Motor neuron (in vitro differentiated cells): Measurements from ENCODE around the gene SPATS2L. TPM values are rescaled to one million over a fixed set of nuclear protein-coding genes. Genes with fewer than 3 reads are reported as not detected.

ENCODE experiments used
- ATAC-seq, 8 experiments: fragments of 200-7000 bp; cut with Tn5 transposase; replicated peaks in 6 of 8; 2 replicates each; pipeline ENCODE4 v1.8.0; 2021; ENCODE audit warnings: mild to moderate bottlenecking in 8 of 8, moderate library complexity in 8 of 8
- H3K27ac ChIP-seq, 2 donors: fragments of 250-450 bp; sonication (Bioruptor Pico); 2 replicates each; pipeline ENCODE4 v1.9.0; 2021; ENCODE audit warnings: antibody characterized with exemption in 2 of 2, mild to moderate bottlenecking in 2 of 2, moderate library complexity in 1 of 2
- H3K4me1 ChIP-seq, 2 donors: fragments of 250-450 bp; sonication (Bioruptor Pico); replicated peaks in 1 of 2; 2 replicates each; pipeline ENCODE4 v1.6.1; 2021; ENCODE audit warnings: antibody characterized with exemption in 2 of 2, mild to moderate bottlenecking in 2 of 2, moderate library complexity in 1 of 2
- H3K4me3 ChIP-seq, 5 donors: fragments of 250-450 bp; sonication (Bioruptor Pico); 2 replicates each; pipeline ENCODE4 v1.9.0; 2021; ENCODE audit warnings: antibody characterized with exemption in 5 of 5, mild to moderate bottlenecking in 5 of 5, moderate library complexity in 4 of 5
- WGBS, 10 experiments: fragments of 450-650 bp; shearing (Covaris generic); methylation state at CpG; one replicate each; pipeline ENCODE4 v1.0.0; 2022; 5-methylcytosine and 5-hydroxymethylcytosine counted together
- in situ Hi-C, 9 experiments: fragments of 400-800 bp; cut with MboI; loops; one replicate each; pipeline ENCODE4 v1.15.0; 2021; ENCODE audit warnings: low sequenced_read_pairs in 9 of 9, low pct_unique_long_range_greater_than_20kb in 2 of 9; ENCODE audit not compliant: unreplicated experiment in 9 of 9
- total RNA-seq, 8 experiments: library from RNA; unstranded; fragments of 300-600 nt; gene quantifications; 2 replicates each; pipeline versions ENCODE4 v1.2.3 to v1.2.4, GENCODE V29; 2022

SPATS2L gene
- total RNA-seq, 8 experiments from 2014 or later = 8.4 to 143 (median 21.9) TPM

DNA sequence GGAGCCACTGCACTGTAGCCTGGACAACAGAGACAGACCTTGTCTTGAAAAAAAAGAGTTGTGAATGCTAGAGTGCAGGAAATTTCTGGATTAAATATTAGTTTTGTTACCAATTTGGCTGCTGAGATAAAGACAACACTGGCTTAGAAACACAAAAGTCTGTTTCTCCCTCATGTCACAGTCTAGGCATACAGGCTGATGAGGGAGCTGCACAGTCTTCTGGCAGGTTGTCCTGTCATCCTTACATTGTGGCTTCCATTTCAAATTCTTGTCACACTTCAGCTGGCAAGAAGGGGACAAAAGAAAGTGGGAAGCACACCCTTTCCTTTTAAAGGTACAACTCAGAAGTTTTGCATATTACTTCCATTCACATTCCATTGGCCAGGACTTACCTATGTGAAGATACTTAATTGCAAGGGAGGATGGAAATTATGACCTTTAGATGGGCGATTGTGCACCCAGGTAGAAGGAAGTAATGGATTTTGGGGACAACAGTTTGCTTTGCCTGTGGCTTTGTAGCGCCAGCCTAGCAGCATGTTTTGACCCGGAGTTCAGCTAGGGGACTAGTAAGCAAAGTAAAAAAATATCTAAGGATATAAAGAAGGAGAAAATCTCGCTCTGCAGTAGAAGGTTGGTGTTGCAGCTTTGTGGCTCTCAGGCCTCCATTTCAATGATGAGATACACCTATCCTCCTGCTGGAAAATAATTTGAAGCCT lies 55.9 kb downstream of the SPATS2L start:
- Histone ChIP-seq H3K4me1 (peaks cover 2 to 14% of the 10 kb centered on the region in 2 donors), H3K27ac (no peak overlapping the region), H3K4me3 (no peak overlapping the region)
- 70 to 100% (median 98%) methylated on average over 1 to 4 of the region's 4 CpGs; no CpG with 5 or more reads in 2 of the 10 experiments for WGBS, 10 experiments
- in situ Hi-C loops = no loop called here
- ATAC-seq = no peak

DNA sequence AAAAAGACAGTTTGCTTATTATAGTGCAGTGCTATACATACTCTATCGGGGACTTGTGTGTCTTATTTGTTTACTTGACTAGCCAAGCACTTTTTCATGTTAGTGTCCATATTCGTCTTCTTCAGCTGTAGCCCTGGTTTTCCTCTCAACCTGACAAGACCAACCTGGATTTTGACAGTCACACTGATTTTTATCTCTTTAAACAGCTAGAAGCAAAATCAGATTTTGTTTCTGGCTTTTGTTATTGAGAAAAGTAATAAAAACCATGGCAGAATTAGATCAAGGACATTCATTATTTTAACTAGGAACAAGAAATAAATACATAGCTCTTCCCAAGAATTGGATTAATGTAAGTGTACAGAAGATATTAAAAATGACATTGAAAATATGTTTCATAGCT lies 56.8 kb downstream of the SPATS2L start:
- 78 to 100% (median 95%) methylated on average over 2 of the region's 2 CpGs for WGBS, 10 experiments
- ATAC-seq = no peak
- Histone ChIP-seq H3K27ac (no peak overlapping the region), H3K4me1 (peaks cover 2 to 14% of the 10 kb centered on the region in 2 donors), H3K4me3 (no peak overlapping the region)
- in situ Hi-C loops = no loop called here

DNA sequence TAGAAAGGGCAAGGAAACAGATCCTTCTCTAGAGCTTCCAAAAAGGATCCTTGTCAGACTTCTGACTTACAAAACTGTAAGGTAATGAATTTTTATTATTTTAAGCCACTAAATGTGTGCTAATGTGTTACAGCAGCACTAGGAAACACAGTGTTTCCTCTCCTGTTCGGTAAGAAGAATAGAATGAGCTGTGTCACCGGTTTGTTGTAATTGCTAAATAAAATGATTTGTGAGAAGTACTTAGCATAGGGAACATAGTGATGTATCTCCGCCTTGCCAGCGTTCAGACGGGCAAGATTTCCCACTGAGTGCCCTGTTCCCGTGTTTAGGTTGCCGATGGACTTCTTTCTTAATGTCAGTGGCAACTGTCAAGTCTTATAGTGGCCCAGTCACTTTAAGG lies 57.6 kb downstream of the SPATS2L start:
- Histone ChIP-seq H3K27ac (no peak overlapping the region), H3K4me1 (peaks cover 2 to 14% of the 10 kb centered on the region in 2 donors), H3K4me3 (no peak overlapping the region)
- in situ Hi-C loops = no loop called here
- 40 to 100% (median 91%) methylated on average over 1 to 7 of the region's 7 CpGs; no CpG with 5 or more reads in 3 of the 10 experiments for WGBS, 10 experiments
- no peak for ATAC-seq

DNA sequence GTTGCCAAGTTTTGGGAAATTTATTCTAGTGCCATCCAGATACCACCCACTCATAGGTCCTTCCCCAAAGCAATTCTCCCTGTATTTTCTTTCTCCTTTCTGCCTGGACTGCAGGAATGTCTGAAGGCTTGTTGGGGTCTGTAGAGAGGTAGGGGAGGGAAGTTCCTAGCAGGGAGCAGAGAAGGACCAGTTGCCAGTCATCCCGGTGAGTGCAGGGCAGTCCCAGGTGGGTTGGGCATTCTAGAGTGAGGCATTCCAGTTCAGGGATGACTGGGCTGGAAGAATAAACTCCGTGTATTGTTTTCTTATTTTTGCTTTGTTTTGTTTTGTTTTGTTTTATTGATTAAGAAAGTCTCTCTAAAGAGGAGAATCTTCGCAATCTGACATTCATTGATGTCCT lies 58.1 kb downstream of the SPATS2L start:
- Histone ChIP-seq H3K4me1 (peaks cover 2 to 14% of the 10 kb centered on the region in 2 donors), H3K27ac (no peak overlapping the region), H3K4me3 (no peak overlapping the region)
- WGBS, 10 experiments = 67 to 100% (median 80%) methylated on average over 1 to 3 of the region's 3 CpGs; no CpG with 5 or more reads in 2 of the 10 experiments
- in situ Hi-C loops = no loop called here
- no peak for ATAC-seq

DNA sequence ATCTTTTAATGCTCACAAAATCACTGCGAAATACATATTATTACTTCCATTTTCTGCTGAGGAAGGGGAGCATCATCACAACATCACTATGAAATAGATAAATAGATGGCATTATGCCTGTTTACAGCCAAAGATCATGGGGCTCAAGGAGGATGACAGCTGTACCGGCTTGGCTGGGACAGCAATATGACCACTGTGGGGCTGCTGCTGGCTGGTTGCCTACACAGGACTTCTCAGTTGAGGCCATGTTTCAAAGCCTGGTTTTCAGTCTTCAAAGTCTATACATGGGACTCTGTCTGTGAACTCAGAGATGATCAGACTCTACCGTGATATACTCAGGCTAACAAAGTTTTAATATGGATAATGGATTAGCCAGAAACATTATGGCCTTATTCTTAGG lies 58.7 kb downstream of the SPATS2L start:
- ATAC-seq = no peak
- 27 to 100% (median 83%) methylated on average over 1 to 2 of the region's 3 CpGs; no CpG with 5 or more reads in 3 of the 10 experiments for WGBS, 10 experiments
- peaks cover 2 to 14% of the 10 kb centered on the region in 2 donors for H3K4me1 ChIP-seq

DNA sequence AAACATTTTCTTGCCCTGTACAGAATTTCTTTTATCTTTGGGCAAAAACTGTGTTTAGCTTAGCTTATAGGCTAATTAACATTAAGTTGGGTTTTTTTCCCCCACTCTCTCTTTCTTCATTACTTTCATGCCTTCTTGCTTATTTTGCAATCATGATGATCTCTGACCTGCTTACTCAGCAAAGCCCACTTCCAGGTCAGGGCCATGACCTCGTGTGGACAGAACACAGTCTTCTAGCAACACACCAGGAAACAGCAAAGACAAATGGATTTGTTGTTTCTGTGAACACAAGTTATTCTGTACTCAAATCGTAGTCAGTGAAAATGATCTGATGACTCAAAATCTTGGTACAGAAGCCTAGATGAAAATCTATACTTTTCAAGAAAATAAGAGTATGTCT lies 60.7 kb downstream of the SPATS2L start:
- H3K4me3 ChIP-seq = no peak overlapping the region
- no peak overlapping the region for H3K27ac ChIP-seq
- in situ Hi-C loops = no loop called here
- H3K4me1 ChIP-seq = peaks cover 0 to 10% of the 10 kb centered on the region in 2 donors
- WGBS, 10 experiments = 0 to 100% (median 48%) methylated on average over 1 to 2 of the region's 2 CpGs
- ATAC-seq = no peak

More for the DNA sequence above, 58.7 kb downstream of the SPATS2L start:
- Histone ChIP-seq H3K27ac (no peak overlapping the region), H3K4me3 (no peak overlapping the region)
- in situ Hi-C loops = no loop called here

DNA sequence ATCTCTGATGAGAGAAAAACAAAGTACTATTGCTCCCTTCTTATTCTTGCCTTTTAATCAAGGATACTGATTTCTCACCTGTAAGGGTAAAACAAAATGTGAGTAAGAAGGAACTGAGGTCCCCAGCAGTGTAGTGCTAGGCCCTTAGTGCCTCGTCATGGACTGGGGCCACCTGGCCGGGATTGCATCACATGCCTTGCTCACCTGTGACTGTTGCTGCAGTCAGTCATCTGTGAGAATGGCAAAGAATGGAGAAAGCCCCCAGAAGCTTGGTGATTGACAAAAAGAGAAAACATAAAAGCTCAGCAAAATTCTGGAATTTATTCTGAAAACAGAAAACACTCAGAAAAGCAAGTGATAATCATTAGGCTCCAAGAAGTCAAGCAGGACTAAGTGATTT lies 63.4 kb downstream of the SPATS2L start:
- Histone ChIP-seq H3K4me1 (peaks cover 0 to 3% of the 10 kb centered on the region in 2 donors), H3K4me3 (no peak overlapping the region), H3K27ac (no peak overlapping the region)
- ATAC-seq = no peak
- WGBS, 10 experiments = 40 to 100% (median 80%) methylated on average over 1 to 2 of the region's 2 CpGs; no CpG with 5 or more reads in 5 of the 10 experiments
- in situ Hi-C loops = no loop called here

DNA sequence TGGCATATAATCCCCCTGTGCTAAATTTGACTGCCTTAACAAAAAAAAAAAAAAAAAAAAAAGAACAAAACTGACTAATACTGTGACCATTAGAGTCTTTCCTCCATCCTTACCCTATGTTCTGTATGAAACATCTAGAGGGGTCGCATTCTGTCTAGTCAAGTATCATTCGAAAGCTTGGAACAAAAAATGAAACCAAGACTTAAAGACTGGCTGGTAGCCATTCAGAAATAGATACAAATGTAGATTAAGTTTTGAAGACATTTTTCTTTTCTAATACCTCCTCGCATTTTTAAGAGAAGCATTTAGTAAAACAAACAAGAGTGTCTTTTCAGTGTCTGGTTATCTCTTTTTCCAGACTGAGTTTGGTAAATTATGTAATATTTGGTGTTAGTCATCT lies 66.7 kb downstream of the SPATS2L start:
- peaks cover 0 to 6% of the 10 kb centered on the region in 2 donors for H3K4me1 ChIP-seq
- no peak overlapping the region for H3K4me3 ChIP-seq
- in situ Hi-C loops = no loop called here
- no peak overlapping the region for H3K27ac ChIP-seq
- ATAC-seq = no peak
- 80 to 100% (median 97%) methylated on average over 1 to 3 of the region's 3 CpGs for WGBS, 10 experiments

DNA sequence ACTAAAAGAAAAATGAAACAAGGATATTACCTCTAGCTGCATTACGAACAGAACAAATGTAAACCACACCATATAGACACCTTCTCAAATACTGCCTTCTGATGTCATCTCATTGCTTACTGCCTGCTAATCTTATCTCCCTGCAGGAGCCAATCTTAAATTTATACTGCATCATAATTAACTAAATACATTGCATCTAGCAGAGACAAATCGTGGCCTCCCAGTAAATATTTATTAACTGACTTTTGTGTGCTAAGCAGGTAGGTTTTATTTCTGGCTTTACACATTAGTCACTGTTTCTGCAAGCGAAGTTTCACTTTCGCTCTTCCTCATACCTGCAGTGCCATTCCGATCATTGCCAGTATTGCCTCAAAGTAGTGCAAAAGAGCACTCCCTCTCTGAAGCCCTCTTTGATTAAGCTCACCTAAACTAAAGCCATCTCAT lies 67.5 kb downstream of the SPATS2L start:
- in situ Hi-C loops = no loop called here
- peaks cover 2 to 12% of the 10 kb centered on the region in 2 donors for H3K4me1 ChIP-seq
- ATAC-seq = no peak
- no peak overlapping the region for H3K27ac ChIP-seq
- 74 to 100% (median 93%) methylated on average over 1 to 5 of the region's 5 CpGs; no CpG with 5 or more reads in 1 of the 10 experiments for WGBS, 10 experiments
- H3K4me3 ChIP-seq = no peak overlapping the region

DNA sequence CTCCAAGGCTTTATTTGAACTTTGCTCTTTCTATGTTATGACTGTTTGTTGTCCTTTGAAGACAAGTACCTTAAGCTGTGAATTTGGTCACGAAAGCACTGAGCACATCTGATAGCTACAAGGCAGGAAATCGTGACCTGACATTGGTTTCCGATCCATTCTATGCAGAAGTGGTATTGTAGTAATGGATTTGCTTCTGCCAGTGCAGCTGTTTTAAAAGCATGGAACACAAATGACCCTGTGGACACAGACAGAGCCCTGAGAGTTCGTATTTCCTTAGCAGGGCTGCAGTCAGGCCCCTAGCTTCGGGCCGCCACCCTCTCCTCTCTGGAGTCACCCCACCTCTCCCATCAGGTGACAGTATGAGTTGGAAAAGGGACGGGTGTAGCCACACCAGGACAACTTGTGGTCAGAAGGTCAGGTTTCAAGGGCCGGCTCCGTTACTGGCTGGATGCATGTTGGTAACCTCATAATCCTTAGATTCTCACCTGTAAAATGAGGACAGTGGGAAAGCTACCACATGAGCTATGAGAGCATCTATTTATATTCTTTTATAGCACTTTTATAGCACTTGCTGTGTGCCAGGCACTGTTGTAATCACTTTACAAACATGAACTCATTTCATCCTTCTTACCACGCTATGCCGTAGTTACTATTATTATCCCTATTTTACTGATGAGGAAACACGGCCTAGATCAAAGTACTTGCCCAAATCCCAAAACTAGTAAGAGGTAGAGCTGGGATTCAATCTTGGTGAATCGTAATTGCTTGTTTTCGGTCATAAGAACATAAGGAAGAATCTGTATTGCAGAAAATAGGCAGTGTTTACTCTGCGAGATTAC lies 70.2 kb downstream of the SPATS2L start:
- in situ Hi-C loops = no loop called here
- ATAC-seq = peak in 1 of 8 experiments; percentile 21
- H3K4me1 ChIP-seq = peaks cover 28 to 29% of the 10 kb centered on the region in 2 donors
- WGBS, 10 experiments = 53 to 100% (median 96%) methylated on average over 1 to 11 of the region's 15 CpGs
- no peak overlapping the region for H3K27ac ChIP-seq
- no peak overlapping the region for H3K4me3 ChIP-seq

DNA sequence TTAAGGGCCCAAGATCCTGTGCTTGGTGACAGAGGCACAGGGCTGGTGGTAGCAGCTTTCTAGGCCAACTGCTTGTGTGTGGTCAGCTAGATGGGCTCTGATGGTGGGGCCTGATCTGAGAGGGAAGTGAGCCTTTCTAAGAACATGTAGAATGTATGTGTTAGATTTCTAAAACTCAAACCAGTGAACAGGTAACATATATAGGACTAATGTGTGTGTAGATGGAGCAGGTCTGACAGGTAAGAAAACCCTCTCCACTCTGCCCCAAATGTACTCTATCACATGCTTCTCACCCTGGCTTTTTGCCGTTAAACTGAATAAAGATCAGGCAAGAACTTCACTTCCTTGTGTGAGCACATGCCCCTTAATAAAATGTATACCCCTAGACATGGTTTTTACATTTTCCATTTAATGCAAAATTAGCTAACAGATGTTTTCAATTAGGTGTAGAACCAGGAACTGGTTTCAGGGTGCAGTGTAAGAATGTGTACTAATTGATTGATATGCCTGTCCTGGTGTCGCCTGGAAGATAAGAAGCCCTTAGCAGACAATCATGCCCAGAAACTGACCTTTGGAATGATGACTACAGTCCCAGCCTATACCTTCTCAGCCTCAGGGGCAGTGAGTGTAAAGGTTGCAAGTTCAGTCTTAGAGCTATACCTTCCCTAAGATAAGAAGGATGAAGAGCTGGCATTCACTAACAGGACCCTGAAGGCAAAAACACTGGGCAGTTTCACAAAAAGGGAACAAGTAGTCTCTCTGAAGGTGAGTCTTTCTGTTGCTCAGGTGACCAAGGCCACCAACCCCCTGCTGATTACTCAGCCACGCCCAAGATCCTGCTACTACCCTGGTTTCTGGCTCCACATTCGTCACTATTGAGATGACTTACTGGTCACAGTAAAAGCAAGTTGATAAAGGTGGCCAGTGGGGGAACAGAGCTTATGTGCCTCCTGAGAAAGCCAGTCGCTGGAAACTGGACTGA lies 71.2 kb downstream of the SPATS2L start:
- Histone ChIP-seq H3K4me3 (no peak overlapping the region), H3K4me1 (peaks cover 28 to 29% of the 10 kb centered on the region in 2 donors), H3K27ac (no peak overlapping the region)
- ATAC-seq = peak in 3 of 8 experiments; percentile 7 to 11 (median 11)
- WGBS, 10 experiments = 57 to 100% (median 70%) methylated on average over 1 to 5 of the region's 5 CpGs; no CpG with 5 or more reads in 1 of the 10 experiments
- in situ Hi-C loops = no loop called here

DNA sequence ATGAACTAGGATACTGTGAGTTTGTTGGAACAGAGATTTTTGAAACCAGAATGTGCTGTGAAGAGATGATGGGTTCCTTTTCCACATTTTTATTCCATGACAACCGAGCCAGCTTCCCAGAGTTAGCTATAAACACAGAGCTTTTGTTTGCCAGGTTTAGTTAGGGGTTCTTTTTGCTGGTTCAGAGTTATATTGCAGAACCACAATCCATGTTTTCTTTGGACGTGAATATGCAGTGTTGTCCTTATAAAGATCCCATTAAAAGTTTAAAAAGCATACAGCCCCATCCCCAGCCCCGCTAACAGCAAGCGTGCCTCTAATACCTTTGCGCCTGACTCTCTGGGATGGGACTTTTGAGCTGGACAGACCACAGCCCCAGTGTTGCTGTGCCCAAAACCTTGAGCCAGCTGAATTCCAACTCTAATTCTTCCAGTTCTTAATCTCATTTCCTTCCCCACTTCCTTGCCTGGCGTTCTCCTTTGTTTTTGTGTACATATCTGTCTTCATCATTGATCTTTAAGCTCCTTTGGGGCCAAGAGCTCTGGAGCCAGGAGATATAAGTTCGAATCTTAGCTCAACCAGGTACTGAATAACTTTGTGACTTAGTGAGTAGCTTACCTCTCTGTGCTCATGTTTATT lies 72.3 kb downstream of the SPATS2L start:
- peak in 1 of 8 experiments; percentile 26 for ATAC-seq
- in situ Hi-C loops = no loop called here
- Histone ChIP-seq H3K4me3 (no peak overlapping the region), H3K27ac (no peak overlapping the region), H3K4me1 (peaks cover 29 to 35% of the 10 kb centered on the region in 2 donors)
- WGBS, 10 experiments = 55 to 96% (median 77%) methylated on average over 1 to 7 of the region's 7 CpGs
